ENCODE measurements around the gene TMEM151A. TPM values are rescaled to one million over a fixed set of nuclear protein-coding genes. Genes with fewer than 3 reads are reported as not detected.
"Not testable (repeated sequence)": the region's sequence is repeated elsewhere in the genome, so short reads cannot be mapped to it uniquely, and the experiment has no call there.

TMEM151A gene
- total and polyA plus RNA-seq, 2 donors (not counting 1 experiment from before 2014, with no cell fraction given): under 0.01 TPM; not detected in 1

DNA sequence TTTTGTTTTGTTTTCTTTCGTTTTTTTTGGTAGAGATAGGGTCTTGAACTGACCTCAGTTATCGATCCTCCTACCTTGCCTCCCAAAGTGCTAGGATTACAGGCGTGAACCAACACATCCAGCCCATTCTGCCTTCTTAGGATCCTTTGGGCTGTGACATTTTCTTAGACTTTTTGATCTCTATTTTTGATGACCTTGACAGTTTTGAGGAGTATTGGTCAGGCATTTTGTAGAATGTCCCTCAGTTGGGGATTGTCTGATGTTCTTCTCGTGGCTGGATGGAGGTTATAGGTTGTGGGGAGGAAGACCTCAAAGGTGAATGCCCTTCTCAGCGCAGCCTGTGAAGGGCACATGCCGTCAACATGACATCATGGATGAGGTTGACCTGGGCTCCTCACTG, 42.8 kb upstream of the TMEM151A start:
- Histone ChIP-seq H3K9ac (ENCODE audit: insufficient read depth, low read length) (no peak overlapping the region), H2AFZ (ENCODE audit: low read length) (no peak overlapping the region), H4K20me1 (ENCODE audit: control insufficient read depth, extremely low read depth, insufficient read depth, low read length) (no peaks in the 10 kb centered on the region), H3K4me2 (ENCODE audit: extremely low read depth, insufficient read depth, low read length) (no peak overlapping the region), H3K27me3 (ENCODE audit: control insufficient read depth, insufficient read depth, low read length) (no peaks in the 10 kb centered on the region), H3K4me1 (ENCODE audit: control insufficient read depth, extremely low read depth, insufficient read depth, low read length) (no peaks in the 10 kb centered on the region), H3K4me3 (replicated peaks in 1 of 4; ENCODE audit: control extremely low read depth in 1 of 4, insufficient read depth in 1 of 4, low read depth in 3 of 4, low read length in 4 of 4) (no peak overlapping the region), H3K9me3 (ENCODE audit: control insufficient read depth, insufficient read depth, low read depth, low read length) (no peaks in the 10 kb centered on the region), H3K79me2 (ENCODE audit: control insufficient read depth, insufficient read depth, low read length) (no peaks in the 10 kb centered on the region), H3K36me3 (ENCODE audit: control insufficient read depth, insufficient read depth, low read length) (peaks cover 6% of the 10 kb centered on the region), H3K27ac (ENCODE audit: insufficient read depth, low read length) (no peak overlapping the region)
- TF ChIP-seq EZH2 (IDR thresholded peaks at IDR 0.05; ENCODE audit: low read length, missing control alignments): no peak
- TF ChIP-seq, protein P1, sequence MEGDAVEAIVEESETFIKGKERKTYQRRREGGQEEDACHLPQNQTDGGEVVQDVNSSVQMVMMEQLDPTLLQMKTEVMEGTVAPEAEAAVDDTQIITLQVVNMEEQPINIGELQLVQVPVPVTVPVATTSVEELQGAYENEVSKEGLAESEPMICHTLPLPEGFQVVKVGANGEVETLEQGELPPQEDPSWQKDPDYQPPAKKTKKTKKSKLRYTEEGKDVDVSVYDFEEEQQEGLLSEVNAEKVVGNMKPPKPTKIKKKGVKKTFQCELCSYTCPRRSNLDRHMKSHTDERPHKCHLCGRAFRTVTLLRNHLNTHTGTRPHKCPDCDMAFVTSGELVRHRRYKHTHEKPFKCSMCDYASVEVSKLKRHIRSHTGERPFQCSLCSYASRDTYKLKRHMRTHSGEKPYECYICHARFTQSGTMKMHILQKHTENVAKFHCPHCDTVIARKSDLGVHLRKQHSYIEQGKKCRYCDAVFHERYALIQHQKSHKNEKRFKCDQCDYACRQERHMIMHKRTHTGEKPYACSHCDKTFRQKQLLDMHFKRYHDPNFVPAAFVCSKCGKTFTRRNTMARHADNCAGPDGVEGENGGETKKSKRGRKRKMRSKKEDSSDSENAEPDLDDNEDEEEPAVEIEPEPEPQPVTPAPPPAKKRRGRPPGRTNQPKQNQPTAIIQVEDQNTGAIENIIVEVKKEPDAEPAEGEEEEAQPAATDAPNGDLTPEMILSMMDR (conservative IDR thresholded peaks at IDR 0.05 in 1 of 2, IDR thresholded peaks at IDR 0.05 in 1 of 2; ENCODE audit: low read depth in 1 of 2, low read length in 2 of 2): no peak
- DNase-seq (ENCODE audit: low read depth in 2 of 2): no peak

DNA sequence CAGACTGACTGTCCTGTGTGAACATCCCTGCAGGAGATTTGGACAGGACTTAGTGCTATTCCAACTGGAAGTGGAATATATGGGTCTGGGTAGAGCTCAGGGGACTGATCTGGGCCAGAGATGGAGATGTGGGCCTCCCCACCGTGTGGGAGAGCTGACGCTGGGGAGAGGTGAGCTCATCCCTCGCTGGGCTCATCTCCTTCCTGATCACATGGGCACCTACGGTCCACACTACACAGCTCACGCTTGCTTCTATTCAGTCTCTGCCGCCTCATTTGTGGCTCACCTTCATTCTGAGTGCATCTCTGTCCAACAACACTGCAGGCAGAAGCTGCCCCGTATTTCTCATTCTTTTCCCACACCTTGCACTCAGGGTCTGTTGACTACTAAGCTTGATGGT, 39.9 kb upstream of the TMEM151A start:
- Histone ChIP-seq H3K36me3 (ENCODE audit: control insufficient read depth, insufficient read depth, low read length) (peaks cover 4% of the 10 kb centered on the region), H2AFZ (ENCODE audit: low read length) (no peak overlapping the region), H3K9ac (ENCODE audit: insufficient read depth, low read length) (no peak overlapping the region), H3K9me3 (ENCODE audit: control insufficient read depth, insufficient read depth, low read depth, low read length) (no peaks in the 10 kb centered on the region), H3K4me1 (ENCODE audit: control insufficient read depth, extremely low read depth, insufficient read depth, low read length) (no peaks in the 10 kb centered on the region), H4K20me1 (ENCODE audit: control insufficient read depth, extremely low read depth, insufficient read depth, low read length) (no peaks in the 10 kb centered on the region), H3K4me2 (ENCODE audit: extremely low read depth, insufficient read depth, low read length) (no peak overlapping the region), H3K4me3 (replicated peaks in 1 of 4; ENCODE audit: control extremely low read depth in 1 of 4, insufficient read depth in 1 of 4, low read depth in 3 of 4, low read length in 4 of 4) (no peak overlapping the region), H3K27ac (ENCODE audit: insufficient read depth, low read length) (no peak overlapping the region), H3K27me3 (ENCODE audit: control insufficient read depth, insufficient read depth, low read length) (no peaks in the 10 kb centered on the region), H3K79me2 (ENCODE audit: control insufficient read depth, insufficient read depth, low read length) (no peaks in the 10 kb centered on the region)
- TF ChIP-seq, protein P1 (conservative IDR thresholded peaks at IDR 0.05 in 1 of 2, IDR thresholded peaks at IDR 0.05 in 1 of 2; ENCODE audit: low read depth in 1 of 2, low read length in 2 of 2): no peak
- no peak for TF ChIP-seq EZH2 (IDR thresholded peaks at IDR 0.05; ENCODE audit: low read length, missing control alignments)
- DNase-seq (ENCODE audit: low read depth in 2 of 2): no peak

DNA sequence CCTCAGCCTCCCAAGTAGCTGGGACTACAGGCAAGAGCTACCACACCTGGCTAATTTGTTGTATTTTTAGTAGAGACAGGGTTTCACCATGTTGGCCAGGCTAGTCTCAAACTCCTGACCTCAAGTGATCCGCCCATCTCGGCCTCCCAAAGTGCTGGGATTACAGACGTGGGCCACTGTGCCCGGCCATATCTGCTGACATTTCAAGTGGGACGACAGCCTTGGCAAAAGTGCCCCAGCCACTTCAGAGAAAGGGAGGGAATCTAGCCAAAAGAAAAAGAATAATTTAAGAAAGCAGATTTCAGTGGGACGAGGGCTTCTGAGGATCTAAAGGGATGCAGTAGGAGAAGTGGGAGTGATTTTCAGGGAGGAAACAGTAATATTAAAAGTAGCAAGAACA, 38.6 kb upstream of the TMEM151A start:
- not testable (repeated sequence) for H3K27me3 ChIP-seq (ENCODE audit: control insufficient read depth, insufficient read depth, low read length); H3K9ac ChIP-seq (ENCODE audit: insufficient read depth, low read length); H3K4me3 ChIP-seq (replicated peaks in 1 of 4; ENCODE audit: control extremely low read depth in 1 of 4, insufficient read depth in 1 of 4, low read depth in 3 of 4, low read length in 4 of 4); DNase-seq (ENCODE audit: low read depth in 2 of 2); H3K9me3 ChIP-seq (ENCODE audit: control insufficient read depth, insufficient read depth, low read depth, low read length); H3K36me3 ChIP-seq (ENCODE audit: control insufficient read depth, insufficient read depth, low read length); H3K4me2 ChIP-seq (ENCODE audit: extremely low read depth, insufficient read depth, low read length); H2AFZ ChIP-seq (ENCODE audit: low read length); H3K4me1 ChIP-seq (ENCODE audit: control insufficient read depth, extremely low read depth, insufficient read depth, low read length); H3K79me2 ChIP-seq (ENCODE audit: control insufficient read depth, insufficient read depth, low read length); H4K20me1 ChIP-seq (ENCODE audit: control insufficient read depth, extremely low read depth, insufficient read depth, low read length); H3K27ac ChIP-seq (ENCODE audit: insufficient read depth, low read length)

Data from fibroblast of lung (primary cell).